ENCODE results near the gene CCDC81. TPM values are rescaled to one million over a fixed set of nuclear protein-coding genes. Genes with fewer than 3 reads are reported as not detected.

The CCDC81 gene
- total and polyA plus RNA-seq, 4 donors, result 2.1 to 17.1 (median 7.1) TPM

- ATAC-seq (ENCODE audit: insufficient read depth, low FRiP score), result no peak
- H3K4me1 ChIP-seq (ENCODE audit: control insufficient read depth in 5 of 5, insufficient read depth in 5 of 5, low read length in 5 of 5), result peaks cover 0 to 10% (median 8%) of the 10 kb centered on the region in 5 donors
- 70 to 74% methylated on average over 9 of the region's 9 CpGs for WGBS, 2 donors
Measured at GRCh38 chr11:86460461-86461385, 86.0 kb downstream of the CCDC81 start.

GRCh38 chr11:86461892-86462291, 87.2 kb downstream of the CCDC81 start:
- H3K9me3 ChIP-seq (ENCODE audit: control insufficient read depth in 4 of 4, insufficient read depth in 3 of 4, low read length in 3 of 4), result no peaks in the 10 kb centered on the region
- H3K27ac ChIP-seq (ENCODE audit: low read depth in 1 of 2, low read length in 1 of 2), result no peak overlapping the region
- ATAC-seq (ENCODE audit: insufficient read depth, low FRiP score) (no peak), DNase-seq (no peak)
- no peak for TF ChIP-seq CTCF (IDR thresholded peaks at IDR 0.05; ENCODE audit: control extremely low read depth, extremely low read depth)
- H3K4me3 ChIP-seq, result no peak overlapping the region
- H3K4me1 ChIP-seq (ENCODE audit: control insufficient read depth in 5 of 5, insufficient read depth in 5 of 5, low read length in 5 of 5), result peaks cover 0 to 10% (median 6%) of the 10 kb centered on the region in 5 donors
- H3K36me3 ChIP-seq (ENCODE audit: control insufficient read depth in 4 of 4, insufficient read depth in 4 of 4, low read length in 4 of 4), result peaks cover 0 to 7% (median under 1%) of the 10 kb centered on the region in 4 donors
- WGBS, 2 donors, result 95 to 99% methylated on average over 1 of the region's 1 CpG
- H3K9ac ChIP-seq (ENCODE audit: insufficient read depth in 1 of 2, low read length in 2 of 2), result no peak overlapping the region
- no peaks in the 10 kb centered on the region for H3K27me3 ChIP-seq (ENCODE audit: control insufficient read depth in 3 of 3, insufficient read depth in 3 of 3, low read length in 2 of 3)

More at GRCh38 chr11:86460461-86461385, 86.0 kb downstream of the CCDC81 start:
- Histone ChIP-seq H3K4me3 (no peak overlapping the region), H3K36me3 (ENCODE audit: control insufficient read depth in 4 of 4, insufficient read depth in 4 of 4, low read length in 4 of 4) (peaks cover 0 to 7% (median under 1%) of the 10 kb centered on the region in 4 donors), H3K9me3 (ENCODE audit: control insufficient read depth in 4 of 4, insufficient read depth in 3 of 4, low read length in 3 of 4) (no peaks in the 10 kb centered on the region), H3K9ac (ENCODE audit: insufficient read depth in 1 of 2, low read length in 2 of 2) (no peak overlapping the region), H3K27me3 (ENCODE audit: control insufficient read depth in 3 of 3, insufficient read depth in 3 of 3, low read length in 2 of 3) (no peaks in the 10 kb centered on the region), H3K27ac (ENCODE audit: low read depth in 1 of 2, low read length in 1 of 2) (peak overlapping the region in 1 of 2 donors; percentile 10)
- DNase-seq, result no peak
- no peak for TF ChIP-seq CTCF (IDR thresholded peaks at IDR 0.05; ENCODE audit: control extremely low read depth, extremely low read depth)

GRCh38 chr11:86463120-86463519, 88.4 kb downstream of the CCDC81 start:
- H3K9ac ChIP-seq (ENCODE audit: insufficient read depth in 1 of 2, low read length in 2 of 2), result no peak overlapping the region
- H3K9me3 ChIP-seq (ENCODE audit: control insufficient read depth in 4 of 4, insufficient read depth in 3 of 4, low read length in 3 of 4), result no peaks in the 10 kb centered on the region
- no peak overlapping the region for H3K4me3 ChIP-seq
- no peak overlapping the region for H3K27ac ChIP-seq (ENCODE audit: low read depth in 1 of 2, low read length in 1 of 2)
- DNase-seq, result no peak
- H3K27me3 ChIP-seq (ENCODE audit: control insufficient read depth in 3 of 3, insufficient read depth in 3 of 3, low read length in 2 of 3), result no peaks in the 10 kb centered on the region
- 88 to 90% methylated on average over 7 of the region's 7 CpGs for WGBS, 2 donors
- ATAC-seq (ENCODE audit: insufficient read depth, low FRiP score), result no peak
- no peak for TF ChIP-seq CTCF (IDR thresholded peaks at IDR 0.05; ENCODE audit: control extremely low read depth, extremely low read depth)
- peaks cover 0 to 7% (median under 1%) of the 10 kb centered on the region in 4 donors for H3K36me3 ChIP-seq (ENCODE audit: control insufficient read depth in 4 of 4, insufficient read depth in 4 of 4, low read length in 4 of 4)
- H3K4me1 ChIP-seq (ENCODE audit: control insufficient read depth in 5 of 5, insufficient read depth in 5 of 5, low read length in 5 of 5), result peaks cover 0 to 10% (median 6%) of the 10 kb centered on the region in 5 donors
